GM21381 (cell line): ENCODE data around the gene DGKZ.

ENCODE experiments used
- ATAC-seq: cut with Tn5 transposase; IDR thresholded peaks from one replicate; pipeline ENCODE4 v1.9.1; 2021; ENCODE audit warnings: mild to moderate bottlenecking, moderate library complexity; ENCODE audit not compliant: unreplicated experiment

DGKZ gene

GRCh38 chr11:46345131-46345597 is 2.1 kb upstream of the DGKZ start:
- ATAC-seq: no peak

- ATAC-seq: no peak
Measured at GRCh38 chr11:46345881-46346484, 1.3 kb upstream of the DGKZ start.

GRCh38 chr11:46347637-46348311 is 511 bp downstream of the DGKZ start:
- ATAC-seq: no peak

GRCh38 chr11:46348566-46349401 is 1.5 kb downstream of the DGKZ start:
- ATAC-seq: no peak

GRCh38 chr11:46350695-46351094 is 3.4 kb downstream of the DGKZ start:
- no peak for ATAC-seq

- no peak for ATAC-seq
Measured at GRCh38 chr11:46351148-46351547, 3.9 kb downstream of the DGKZ start.

- ATAC-seq: no peak
Measured at GRCh38 chr11:46351606-46352005, 4.3 kb downstream of the DGKZ start.

- no peak for ATAC-seq
Measured at GRCh38 chr11:46352063-46352841, 5.0 kb downstream of the DGKZ start.

- ATAC-seq: no peak
Measured at GRCh38 chr11:46353698-46354097, 6.4 kb downstream of the DGKZ start.

- ATAC-seq: no peak
Measured at GRCh38 chr11:46356924-46357482, 9.7 kb downstream of the DGKZ start.

- no peak for ATAC-seq
Measured at GRCh38 chr11:46357483-46357936, 10.2 kb downstream of the DGKZ start.

GRCh38 chr11:46359953-46360352 is 12.7 kb downstream of the DGKZ start:
- ATAC-seq: no peak

GRCh38 chr11:46360878-46361277 is 13.6 kb downstream of the DGKZ start:
- ATAC-seq: no peak

- peak; percentile 91 for ATAC-seq
Measured at GRCh38 chr11:46361283-46362155, 14.3 kb downstream of the DGKZ start.

- no peak for ATAC-seq
Measured at GRCh38 chr11:46362156-46363030, 15.1 kb downstream of the DGKZ start.

GRCh38 chr11:46363031-46363407 is 15.8 kb downstream of the DGKZ start:
- ATAC-seq: no peak

- ATAC-seq: no peak
Measured at GRCh38 chr11:46363455-46364005, 16.3 kb downstream of the DGKZ start.

GRCh38 chr11:46364056-46364455 is 16.8 kb downstream of the DGKZ start:
- no peak for ATAC-seq
